Mononuclear cell (primary cell): ENCODE results near the gene SPEM1. TPM values are rescaled to one million over a fixed set of nuclear protein-coding genes. Genes with fewer than 3 reads are reported as not detected.

Experiments
- H3K27me3 ChIP-seq: 2 replicates; pipeline ENCODE4 v1.6.0; 2011; ENCODE audit warnings: low read length, control low read depth; ENCODE audit not compliant: insufficient read depth
- H3K4me1 ChIP-seq: 2 replicates; pipeline ENCODE4 v1.5.1; 2011; ENCODE audit warnings: mild to moderate bottlenecking, low read length, control low read depth; ENCODE audit not compliant: insufficient read depth
- H3K4me3 ChIP-seq: 2 replicates; pipeline ENCODE4 v1.5.1; 2011; ENCODE audit warnings: mild to moderate bottlenecking, low read length, moderate library complexity
- H3K9me3 ChIP-seq: 2 replicates; pipeline ENCODE4 v1.5.1; 2011; ENCODE audit warnings: low read depth, mild to moderate bottlenecking, control low read depth, low read length
- total RNA-seq: library from RNA; depleted of rRNA; stranded (reverse); fragments of >200 nt; gene quantifications from one replicate; pipeline ENCODE4 v1.2.3, GENCODE V29; 2012

Gene SPEM1
- total RNA-seq, 1 donor, result not detected

DNA sequence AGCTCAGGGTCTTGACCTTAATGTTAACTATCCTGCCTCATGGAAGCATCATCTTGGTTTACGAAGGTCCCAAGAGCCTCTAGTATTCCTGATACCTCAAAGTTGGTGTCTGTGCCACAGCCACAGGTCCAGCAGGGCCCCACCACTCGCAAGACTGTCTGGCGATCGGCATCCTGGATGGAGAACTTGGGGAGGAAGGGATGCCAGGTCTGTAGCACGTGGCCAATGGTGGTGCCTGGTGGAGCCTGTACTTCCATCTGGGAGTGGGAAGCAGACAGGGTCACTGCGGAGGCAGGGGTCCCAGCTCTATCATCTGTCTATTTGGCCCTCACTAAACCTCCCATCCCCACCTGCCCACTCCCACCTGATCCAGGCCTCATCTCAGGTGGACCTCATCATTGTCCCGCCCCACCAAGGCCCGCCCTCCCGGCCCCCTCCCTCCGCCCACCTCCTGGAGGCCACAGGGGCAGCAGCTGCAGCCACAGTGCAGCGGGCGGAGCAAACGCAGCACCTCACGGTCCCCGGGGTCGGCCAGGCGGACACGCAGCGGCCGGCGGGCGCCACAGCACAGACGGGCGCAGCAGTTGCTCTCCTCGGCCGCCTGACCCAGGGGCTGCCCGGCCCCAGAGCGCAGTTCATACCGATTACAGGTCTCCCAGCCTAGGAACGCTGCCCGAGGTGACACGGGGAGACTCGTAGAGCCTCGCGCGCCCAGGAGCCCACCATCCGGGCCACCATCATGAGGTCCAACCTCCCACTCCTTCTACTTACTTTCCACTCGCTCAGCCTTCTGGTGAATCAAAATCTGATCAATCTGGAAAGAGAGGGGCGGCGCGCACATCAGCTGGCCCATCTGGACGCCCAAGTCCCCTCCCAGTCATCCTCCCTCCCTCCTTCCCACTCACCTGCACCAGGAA, 27.2 kb upstream of the SPEM1 start:
- H3K4me1 ChIP-seq, result peaks cover 24% of the 10 kb centered on the region
- H3K27me3 ChIP-seq, result no peaks in the 10 kb centered on the region
- H3K4me3 ChIP-seq, result peak overlapping the region; percentile 70
- H3K9me3 ChIP-seq, result no peaks in the 10 kb centered on the region

DNA sequence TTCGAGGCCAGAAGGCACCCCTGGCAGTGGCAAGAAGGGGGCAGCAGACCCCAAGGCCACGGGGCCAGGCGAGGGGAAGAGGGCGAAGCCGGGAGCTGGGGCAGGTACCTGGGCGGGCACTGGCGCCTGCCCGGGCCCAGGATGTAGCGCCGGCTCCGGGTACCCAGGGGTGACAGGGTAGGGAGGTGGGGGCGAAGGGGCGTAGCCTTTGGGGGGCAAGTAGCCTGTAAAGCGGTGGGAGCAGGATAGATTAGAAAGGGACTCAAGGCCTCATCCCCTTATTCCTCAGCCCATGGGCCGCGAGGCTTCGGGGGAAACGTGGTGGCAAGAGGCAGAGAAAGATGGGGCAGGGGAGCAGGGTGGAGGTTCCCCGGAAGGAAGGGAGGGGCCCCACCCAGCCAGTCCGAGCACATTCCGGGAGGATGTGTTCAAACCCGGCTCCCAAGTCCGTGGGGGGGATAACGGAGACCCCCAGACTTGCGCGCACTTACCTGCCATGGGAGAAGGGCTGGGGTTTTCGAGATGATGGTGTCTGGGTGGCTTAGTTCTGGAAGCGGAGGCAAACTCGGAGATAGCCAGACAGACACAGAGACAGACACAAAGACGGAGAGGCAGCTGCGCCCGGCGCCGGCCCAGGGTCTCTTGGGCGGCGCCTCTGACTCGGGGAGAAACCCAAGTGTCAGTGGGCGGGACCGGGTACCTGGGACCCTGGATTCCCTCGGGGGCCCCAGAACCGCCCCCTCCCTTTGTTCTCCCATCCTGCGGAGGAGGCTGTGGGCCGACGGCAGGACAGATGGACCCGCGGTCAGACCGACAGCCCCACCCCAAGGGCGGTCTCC, 26.3 kb upstream of the SPEM1 start:
- Histone ChIP-seq H3K4me3 (peak overlapping the region; percentile 70), H3K4me1 (peaks cover 24% of the 10 kb centered on the region), H3K27me3 (no peaks in the 10 kb centered on the region), H3K9me3 (no peaks in the 10 kb centered on the region)

DNA sequence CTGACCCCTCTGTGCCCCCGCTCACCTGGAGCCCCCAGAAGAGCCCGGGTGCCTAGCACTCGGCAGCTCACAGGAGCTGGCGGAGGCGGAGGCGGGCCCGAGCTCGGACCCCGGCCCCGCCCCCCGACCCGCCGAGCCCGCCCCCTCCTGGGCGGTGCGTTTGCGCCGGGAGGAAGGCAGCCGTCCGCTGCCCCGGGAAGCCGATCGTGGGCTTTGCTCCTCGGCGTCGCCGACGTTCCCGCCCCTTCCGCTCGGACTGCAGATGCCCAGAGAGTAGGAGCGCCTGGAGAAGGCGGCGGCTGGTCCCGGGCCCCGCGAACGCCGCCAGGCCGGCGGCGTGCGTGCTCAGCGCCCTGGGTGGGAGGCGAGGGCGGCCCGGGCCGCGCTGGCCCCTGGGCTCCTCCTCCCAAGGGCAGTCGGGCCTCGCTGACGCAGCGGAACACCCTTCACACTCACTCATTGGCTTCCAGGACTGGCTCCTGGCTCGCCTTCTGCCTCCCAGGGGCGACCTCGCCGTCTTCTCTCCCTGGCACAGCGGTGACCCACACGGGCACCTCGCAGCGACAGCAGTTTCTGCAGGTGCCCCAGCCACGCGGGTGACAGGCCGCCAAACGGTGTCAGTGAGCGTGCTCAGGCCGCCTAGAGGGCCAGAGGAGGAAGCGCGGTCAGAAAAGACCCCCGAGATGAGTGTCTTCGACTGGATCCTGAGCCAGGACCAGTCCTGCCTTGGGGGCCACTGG, 25.5 kb upstream of the SPEM1 start, which contains the start of gene PLSCR3:
Gene PLSCR3 (minus strand): TSS at position 74 of the 740 bp plus-strand sequence. CDS start 415 bp downstream, outside the sequence.
- H3K4me3 ChIP-seq, result peak within 1 kb of the TSS; percentile 70
- H3K4me1 ChIP-seq, result peaks cover 24% of the 10 kb centered on the region
- H3K9me3 ChIP-seq, result no peaks in the 10 kb centered on the region
- H3K27me3 ChIP-seq, result no peaks in the 10 kb centered on the region

DNA sequence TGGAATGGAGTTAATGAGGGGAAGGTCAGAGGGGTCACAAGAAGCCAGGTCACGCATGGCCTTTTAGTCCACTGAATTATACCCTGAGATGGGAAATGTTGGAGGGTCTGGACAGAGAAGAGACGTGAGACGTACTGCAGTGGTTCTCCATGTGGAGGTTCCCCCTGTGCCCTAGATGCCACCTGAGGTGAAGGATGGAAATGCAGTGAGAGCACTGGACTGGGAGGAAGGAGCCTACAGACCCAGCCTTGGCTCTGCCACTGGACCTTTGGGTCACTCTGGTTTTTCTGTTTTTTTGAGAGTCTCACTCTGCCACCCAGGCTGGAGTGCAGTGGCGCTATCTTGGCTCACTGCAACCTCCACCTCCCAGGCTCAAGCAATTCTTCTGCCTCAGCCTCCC, 24.0 kb upstream of the SPEM1 start:
- H3K27me3 ChIP-seq, result no peaks in the 10 kb centered on the region
- H3K4me1 ChIP-seq, result peaks cover 24% of the 10 kb centered on the region
- no peaks in the 10 kb centered on the region for H3K9me3 ChIP-seq
- H3K4me3 ChIP-seq, result no peak overlapping the region

DNA sequence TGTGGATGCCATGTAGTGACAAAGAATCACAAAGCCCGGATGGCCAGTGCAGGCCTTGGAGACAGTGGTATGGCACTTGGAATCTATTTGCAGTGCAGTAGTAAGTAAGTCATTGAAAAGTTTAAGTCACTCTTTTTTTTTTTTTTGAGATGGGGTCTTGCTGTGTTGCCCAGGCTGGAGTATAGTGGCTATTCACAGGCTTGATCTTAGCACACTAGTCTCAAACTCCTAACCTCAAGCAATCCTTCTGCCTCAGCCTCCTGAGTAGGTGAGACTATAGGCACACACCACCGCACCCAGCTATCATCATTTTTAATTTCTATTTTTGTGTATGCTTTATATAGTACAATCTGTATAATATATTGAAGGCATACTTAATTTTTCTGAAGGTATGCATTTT, 21.5 kb upstream of the SPEM1 start:
- Histone ChIP-seq H3K27me3 (no peaks in the 10 kb centered on the region), H3K4me1 (peaks cover 20% of the 10 kb centered on the region), H3K9me3 (no peaks in the 10 kb centered on the region), H3K4me3 (no peak overlapping the region)

DNA sequence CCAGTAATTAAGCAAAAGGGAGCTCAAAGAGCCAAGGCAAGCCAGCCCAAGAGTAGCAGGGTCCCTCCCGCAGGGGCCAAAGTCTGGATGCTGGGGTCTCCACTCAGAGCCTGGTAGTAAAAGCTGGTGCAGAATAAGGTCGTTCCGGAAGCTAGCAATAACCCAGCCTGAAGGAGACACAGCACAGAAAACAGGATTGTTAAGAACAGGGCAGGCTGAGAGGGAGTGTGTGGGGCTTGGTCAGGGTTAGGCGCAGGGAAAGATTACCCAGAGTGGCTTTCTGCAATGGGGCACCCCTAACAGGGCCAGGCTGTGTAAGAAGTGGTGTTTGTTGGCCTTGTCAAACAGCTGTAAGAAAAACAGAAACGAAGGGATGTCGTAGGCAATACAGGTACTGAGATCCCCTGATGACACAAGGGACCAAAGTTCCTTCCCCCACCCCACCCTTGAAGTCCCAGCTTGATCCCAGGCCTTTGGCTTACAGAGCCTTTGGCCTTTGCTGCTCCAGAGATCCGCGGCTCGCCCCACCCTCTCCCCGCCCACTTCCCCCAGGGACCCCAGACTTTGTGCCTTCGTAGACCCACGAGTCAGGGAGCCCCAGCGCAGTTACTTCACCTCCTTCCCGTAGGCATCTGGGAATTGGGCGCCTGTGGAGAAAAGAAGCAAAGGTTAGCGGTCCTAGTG, 16.9 kb upstream of the SPEM1 start:
- Histone ChIP-seq H3K27me3 (peaks cover 2% of the 10 kb centered on the region), H3K9me3 (no peaks in the 10 kb centered on the region), H3K4me1 (peaks cover 18% of the 10 kb centered on the region), H3K4me3 (peak overlapping the region; percentile 67)

DNA sequence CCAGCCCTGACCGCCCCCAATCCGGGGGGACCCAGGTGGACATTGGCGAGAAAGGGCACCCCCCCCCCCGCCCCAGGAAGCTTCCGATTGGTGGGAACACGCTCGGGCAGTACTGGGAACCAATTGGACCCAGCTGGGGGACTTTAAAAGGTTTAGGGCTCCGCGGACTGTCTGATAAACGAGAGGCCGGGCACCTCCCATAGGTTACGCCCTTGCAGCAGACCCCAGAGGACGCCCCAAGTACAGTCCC, 16.5 kb upstream of the SPEM1 start:
- Histone ChIP-seq H3K4me1 (peaks cover 18% of the 10 kb centered on the region), H3K9me3 (no peaks in the 10 kb centered on the region), H3K27me3 (peaks cover 2% of the 10 kb centered on the region), H3K4me3 (peak overlapping the region; percentile 67)

DNA sequence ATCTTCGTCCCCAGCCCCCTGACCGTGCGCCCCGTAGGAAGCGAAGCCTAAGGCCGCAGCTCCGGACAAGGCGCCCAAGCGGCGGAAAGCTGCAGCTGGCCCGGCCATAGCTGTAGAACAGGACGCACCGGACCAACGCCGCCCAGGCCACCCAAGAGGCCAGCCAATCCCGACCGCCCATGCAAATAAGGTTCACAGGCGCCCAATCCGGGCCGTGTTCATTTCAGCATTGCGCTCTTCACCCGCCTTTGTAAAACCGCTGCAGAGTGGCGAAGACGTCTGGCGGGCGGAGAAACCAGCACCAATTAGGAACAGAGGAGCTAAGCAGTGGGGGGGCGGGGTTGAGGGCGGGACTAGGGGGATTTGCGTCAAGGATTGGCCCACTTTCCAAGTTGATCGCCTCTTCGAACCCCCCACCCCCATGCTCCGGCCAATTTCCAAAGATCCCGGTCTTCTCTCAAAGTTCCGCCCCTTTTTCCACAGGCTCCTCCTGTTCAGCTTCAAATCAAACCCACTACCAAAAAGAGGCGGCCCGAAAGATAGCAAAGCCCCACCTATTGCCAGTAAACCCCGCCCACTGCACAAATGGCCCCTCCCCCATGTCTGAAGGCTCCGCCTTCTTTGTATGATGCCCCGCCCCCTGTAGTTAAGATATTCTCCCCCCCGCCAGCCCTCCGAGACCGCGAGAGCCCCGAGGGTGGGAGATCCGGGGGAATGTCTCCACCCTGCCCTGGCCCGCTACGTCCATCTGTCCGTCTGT, 16.0 kb upstream of the SPEM1 start, which contains the start of gene TMEM256:
Gene TMEM256 (minus strand): TSS at position 121 of the 760 bp plus-strand sequence. CDS start 13 bp downstream, at position 108.
- Histone ChIP-seq H3K9me3 (no peaks in the 10 kb centered on the region), H3K4me1 (peaks cover 18% of the 10 kb centered on the region), H3K27me3 (peaks cover 2% of the 10 kb centered on the region), H3K4me3 (peak within 1 kb of the TSS; percentile 67)

DNA sequence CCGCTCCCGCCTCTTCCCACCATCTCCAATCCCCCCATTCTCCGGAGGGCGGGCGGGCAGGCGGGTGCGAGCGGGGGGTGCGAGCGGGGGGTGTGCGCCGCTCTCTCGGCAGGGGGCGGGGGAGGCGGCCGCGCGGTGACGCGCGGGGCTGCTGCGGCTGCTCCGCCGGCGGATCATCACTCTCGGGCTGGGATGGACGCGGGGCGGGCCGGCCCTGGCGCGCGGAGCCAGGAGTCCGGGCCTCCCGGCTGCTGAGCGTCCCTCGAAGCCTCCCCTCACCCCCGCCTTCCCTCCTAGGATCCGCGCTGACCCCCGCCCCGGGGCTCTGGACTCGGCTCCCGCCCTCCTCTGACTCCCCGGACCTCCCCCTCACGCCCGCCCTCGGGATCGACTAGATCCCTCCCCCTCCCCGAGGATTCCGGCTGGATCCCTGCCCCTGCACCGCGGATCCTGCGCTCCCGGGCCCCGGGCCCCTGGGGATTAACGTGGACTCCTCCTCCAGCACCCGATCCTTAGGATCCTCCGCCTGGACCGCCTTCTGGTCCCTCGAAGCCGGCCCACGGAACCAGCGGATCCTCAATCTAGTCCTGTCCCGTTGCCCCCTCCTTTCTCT, 15.3 kb upstream of the SPEM1 start:
- Histone ChIP-seq H3K9me3 (no peaks in the 10 kb centered on the region), H3K4me3 (peak overlapping the region; percentile 67), H3K4me1 (peaks cover 18% of the 10 kb centered on the region), H3K27me3 (peaks cover 2% of the 10 kb centered on the region)

DNA sequence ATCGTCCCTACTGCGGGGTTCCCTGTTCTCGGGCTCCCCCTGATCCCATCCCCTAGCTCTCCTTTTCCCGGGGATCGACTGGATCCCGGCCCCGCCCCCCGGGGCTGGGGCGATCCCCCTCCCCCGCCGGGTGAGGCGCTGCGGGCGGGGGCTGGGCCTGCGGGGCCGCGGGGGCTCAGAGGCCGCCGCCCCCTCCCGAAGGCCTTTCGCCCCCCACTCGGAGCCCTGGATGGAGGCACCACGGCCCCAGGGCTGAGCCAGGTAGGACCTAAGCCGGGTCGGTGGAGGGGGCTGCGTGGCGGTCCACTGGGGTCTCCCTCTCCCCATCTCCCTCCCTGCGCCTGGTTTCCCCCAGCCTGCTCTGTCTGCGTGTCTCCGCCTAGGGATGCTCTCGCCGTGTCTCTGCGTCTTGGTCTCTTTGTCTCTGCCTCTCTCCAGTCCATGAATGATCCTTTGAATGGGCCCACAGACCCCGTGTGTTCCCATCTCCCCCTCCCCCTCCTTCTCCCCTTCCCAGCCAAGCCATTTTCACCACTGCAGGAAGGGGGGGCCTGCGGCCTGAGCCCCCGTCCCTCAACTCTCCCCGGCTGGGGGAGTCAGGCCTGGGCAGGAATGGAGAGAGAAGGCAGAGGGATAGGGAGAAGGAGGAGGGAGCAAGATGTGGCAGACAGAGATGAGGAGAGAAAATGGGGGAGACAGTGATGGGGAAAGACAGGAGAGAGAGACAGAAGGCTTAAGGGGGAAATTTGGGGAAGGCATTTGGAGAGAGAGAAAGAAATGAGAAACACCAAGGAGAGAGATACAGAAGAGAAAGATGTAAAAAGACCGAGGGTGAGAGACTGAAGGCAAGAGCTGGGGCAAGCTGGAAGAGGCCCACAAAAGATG, 14.5 kb upstream of the SPEM1 start:
- no peaks in the 10 kb centered on the region for H3K9me3 ChIP-seq
- H3K27me3 ChIP-seq, result peaks cover 2% of the 10 kb centered on the region
- H3K4me3 ChIP-seq, result no peak overlapping the region
- H3K4me1 ChIP-seq, result peaks cover 18% of the 10 kb centered on the region

DNA sequence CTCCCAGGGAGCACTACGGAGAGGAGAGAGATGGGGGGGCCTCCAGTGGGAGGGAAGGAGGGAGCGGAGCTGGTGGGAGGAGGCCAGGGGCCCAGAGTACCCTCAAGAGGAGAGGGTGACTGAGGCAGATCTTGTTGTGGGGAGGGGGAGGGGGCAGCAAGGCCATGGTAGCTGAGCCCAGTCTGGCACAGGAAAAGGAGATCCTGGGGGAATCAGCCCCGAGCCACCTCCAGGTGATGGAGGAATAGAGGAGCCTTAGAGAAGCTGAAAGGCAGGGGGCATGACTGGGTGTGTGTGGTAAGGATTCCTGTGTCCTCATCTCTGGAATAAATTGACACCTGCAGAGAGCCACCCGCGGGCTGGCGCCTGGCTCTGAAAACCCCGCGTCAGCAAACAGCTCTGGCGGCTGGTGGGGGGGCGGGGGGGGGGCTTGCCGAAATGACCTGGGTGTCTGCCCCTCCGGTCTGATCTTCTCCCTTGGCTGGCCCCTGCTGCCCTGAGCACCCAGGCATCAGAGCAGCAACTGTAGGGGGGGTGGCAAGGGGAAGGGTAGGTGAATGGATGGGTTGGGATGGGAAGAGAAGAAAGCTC, 13.8 kb upstream of the SPEM1 start:
- peaks cover 2% of the 10 kb centered on the region for H3K27me3 ChIP-seq
- H3K4me1 ChIP-seq, result peaks cover 18% of the 10 kb centered on the region

DNA sequence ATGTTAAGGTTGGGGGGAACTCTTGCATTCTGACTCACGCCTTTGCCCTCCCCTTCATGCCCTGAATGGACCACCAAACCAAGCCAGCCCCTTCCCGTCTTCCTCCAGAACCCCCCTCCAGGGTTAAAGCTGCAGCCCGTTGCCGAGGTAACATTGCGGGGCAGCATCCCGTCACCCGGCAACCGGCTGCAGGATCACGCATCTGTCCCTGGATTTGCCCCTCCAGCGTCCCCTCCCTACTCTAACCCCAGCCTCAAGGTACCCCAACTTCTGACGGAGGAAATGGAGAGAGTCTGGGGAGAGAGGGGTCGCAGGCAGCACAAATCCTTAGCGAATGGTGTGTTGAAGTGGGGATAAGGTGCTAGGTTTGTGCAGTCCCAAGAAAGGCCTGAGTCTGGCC, 13.0 kb upstream of the SPEM1 start:
- Histone ChIP-seq H3K9me3 (no peaks in the 10 kb centered on the region), H3K27me3 (peaks cover 2% of the 10 kb centered on the region), H3K4me3 (no peak overlapping the region), H3K4me1 (peaks cover 18% of the 10 kb centered on the region)

More for the DNA sequence above, 13.8 kb upstream of the SPEM1 start:
- no peaks in the 10 kb centered on the region for H3K9me3 ChIP-seq
- no peak overlapping the region for H3K4me3 ChIP-seq
